HL-60 (cell line): ENCODE data around the gene RIC3.

Source experiments
- GABPA ChIP-seq: IDR thresholded peaks from 2 replicates; pipeline ENCODE4 v1.6.1; 2012; ENCODE audit warnings: low read depth
- POLR2AphosphoS5 ChIP-seq: IDR thresholded peaks from 2 replicates; pipeline ENCODE4 v1.6.1; 2012; ENCODE audit warnings: low read depth
- SPI1 ChIP-seq: IDR thresholded peaks from 2 replicates; pipeline ENCODE4 v1.6.1; 2012; ENCODE audit warnings: low read depth, mild to moderate bottlenecking, borderline replicate concordance
- TF ChIP-seq, protein P1 (sequence below): IDR thresholded peaks from one replicate; pipeline ENCODE4 v1.5.1; 2011; ENCODE audit warnings: low read length, control low read depth, inconsistent platforms; ENCODE audit not compliant: insufficient read depth

DNA sequence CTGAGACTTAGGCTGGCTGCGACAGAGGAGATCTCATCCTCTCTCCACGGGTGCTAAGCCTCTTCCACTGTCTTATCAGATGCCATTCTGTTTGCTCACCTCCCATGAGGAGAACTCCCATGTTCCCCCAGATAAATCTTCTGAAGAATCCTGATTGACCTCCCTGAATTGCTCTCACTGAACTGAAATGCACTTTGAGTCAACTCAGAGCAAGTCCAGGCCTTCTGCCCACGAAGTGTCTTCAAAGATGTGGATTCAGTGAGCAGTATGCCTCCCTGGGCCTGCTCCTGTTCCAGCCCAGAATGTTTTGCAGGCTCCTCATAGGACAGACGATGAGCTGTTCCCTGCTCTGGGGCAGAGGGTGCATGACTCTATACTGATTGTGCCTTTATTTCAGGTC lies 70.5 kb downstream of the RIC3 start:
- TF ChIP-seq, protein P1, sequence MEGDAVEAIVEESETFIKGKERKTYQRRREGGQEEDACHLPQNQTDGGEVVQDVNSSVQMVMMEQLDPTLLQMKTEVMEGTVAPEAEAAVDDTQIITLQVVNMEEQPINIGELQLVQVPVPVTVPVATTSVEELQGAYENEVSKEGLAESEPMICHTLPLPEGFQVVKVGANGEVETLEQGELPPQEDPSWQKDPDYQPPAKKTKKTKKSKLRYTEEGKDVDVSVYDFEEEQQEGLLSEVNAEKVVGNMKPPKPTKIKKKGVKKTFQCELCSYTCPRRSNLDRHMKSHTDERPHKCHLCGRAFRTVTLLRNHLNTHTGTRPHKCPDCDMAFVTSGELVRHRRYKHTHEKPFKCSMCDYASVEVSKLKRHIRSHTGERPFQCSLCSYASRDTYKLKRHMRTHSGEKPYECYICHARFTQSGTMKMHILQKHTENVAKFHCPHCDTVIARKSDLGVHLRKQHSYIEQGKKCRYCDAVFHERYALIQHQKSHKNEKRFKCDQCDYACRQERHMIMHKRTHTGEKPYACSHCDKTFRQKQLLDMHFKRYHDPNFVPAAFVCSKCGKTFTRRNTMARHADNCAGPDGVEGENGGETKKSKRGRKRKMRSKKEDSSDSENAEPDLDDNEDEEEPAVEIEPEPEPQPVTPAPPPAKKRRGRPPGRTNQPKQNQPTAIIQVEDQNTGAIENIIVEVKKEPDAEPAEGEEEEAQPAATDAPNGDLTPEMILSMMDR: no peak
- TF ChIP-seq POLR2AphosphoS5 (no peak), SPI1 (no peak), GABPA (no peak)
